Measurements from ENCODE around the gene MKRN1.
"Not testable (repeated sequence)": the region's sequence is repeated elsewhere in the genome, so short reads cannot be mapped to it uniquely, and the experiment has no call there.

Gene MKRN1

DNA sequence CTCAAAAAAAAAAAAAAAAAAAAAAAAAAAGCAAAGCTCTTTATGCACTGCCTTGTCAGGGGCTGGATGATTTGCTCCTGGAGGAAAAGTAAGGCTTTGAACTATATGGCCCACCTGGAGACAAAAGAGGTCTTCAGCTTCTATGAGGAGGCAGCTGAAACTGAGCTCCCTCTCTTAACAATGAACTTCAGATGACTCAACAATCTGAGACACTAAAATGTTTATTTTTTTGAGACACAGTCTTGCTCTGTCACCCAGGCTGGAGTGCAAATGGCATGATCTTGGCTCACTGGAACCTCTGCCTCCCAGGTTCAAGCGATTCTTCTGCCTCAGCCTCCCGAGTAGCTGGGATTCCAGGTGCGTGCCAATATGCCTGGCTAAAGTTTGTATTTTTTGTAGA lies 38.7 kb downstream of the MKRN1 start:
- DNase-seq (ENCODE audit: extremely low read depth in 1 of 2, low read depth in 1 of 2): no peak

DNA sequence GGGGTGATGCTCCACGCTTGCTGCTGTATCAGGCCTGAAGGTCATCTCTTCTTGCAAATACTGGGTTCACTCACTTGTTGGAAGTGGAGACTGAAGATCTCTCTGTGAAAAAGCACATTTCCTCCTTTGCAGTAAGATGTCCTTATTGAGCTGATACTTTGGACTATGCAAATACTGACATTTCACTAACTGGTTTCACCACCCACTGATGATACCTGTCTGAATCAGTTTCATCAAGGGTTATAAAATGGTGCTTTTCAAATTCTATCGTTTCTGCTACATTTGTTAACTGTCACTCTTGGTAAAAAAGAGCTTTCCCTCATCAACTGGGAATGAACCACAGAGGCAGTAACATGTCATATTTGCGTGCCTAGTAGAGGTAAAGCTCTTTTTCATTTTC lies 39.9 kb downstream of the MKRN1 start:
- DNase-seq (ENCODE audit: extremely low read depth in 1 of 2, low read depth in 1 of 2): no peak

DNA sequence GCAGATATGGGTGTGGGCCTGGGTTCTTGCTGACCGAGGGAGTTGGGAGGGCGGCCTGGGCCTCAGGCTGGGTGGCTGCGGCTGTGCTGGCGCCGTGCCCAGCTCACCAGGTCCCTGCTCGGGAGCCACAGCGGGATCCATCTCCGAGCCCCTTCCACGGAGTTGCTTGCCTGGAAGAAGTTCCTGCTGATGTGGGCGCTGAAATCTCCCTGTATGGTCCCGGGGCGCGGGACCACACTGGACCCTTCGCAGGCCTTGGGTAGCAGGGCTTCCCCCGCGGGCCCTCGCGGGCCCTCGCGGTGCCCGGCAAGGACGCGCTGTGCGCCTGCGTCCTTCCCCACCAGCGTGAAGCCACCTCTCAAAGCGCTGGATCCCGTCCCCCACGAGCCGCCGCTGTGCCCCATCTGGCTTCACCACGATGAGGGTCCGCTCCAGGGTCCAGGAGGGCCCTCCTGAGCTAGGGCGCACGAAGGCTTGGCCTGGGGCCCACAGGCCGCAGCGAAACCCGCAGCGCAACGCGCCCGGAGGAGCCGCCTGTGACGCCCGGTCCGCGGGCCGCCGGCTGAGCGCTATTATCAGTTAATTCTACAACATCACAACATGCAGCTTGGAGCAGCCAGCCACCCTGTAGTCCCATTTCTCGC lies 43.9 kb downstream of the MKRN1 start:
- no peak for DNase-seq (ENCODE audit: extremely low read depth in 1 of 2, low read depth in 1 of 2)

DNA sequence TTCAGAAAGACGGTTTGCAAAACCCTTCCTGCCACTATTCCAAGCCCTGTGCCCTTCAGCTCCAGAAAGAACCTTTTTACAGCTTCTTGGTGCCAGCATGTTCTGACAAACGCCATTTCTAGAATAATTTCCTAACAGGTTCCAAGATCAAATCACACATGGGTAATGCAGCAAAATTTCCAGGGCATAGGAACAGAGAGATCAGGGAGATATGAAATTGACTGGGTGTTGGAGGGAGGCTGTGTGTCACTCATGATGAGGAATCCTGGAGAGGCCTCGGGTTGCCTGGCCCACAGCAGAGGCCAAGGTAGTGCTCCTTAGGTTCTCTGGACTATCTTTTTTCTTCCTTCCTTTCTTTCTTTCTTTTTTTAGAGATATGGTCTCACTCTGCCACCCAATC lies 45.9 kb downstream of the MKRN1 start:
- DNase-seq (ENCODE audit: extremely low read depth in 1 of 2, low read depth in 1 of 2): no peak

DNA sequence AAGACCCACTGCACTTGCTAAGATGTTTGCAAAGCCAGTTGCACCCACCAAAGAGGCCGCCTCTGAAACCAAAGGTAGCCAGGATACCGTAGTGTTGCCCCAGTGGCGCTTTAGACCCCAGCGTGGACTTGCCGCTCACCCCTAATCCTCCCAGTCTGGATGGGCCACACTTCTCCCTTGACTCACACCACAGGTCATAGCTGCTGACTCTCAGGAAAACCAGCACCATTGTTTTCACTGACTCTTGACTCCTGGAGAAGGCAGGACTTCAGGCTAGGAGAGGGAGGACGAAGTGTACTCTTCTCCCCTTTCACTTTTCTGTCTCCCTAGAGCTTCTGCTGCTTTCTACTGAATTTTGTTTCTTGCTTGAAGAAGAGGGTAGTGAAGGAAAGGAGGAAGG lies 53.2 kb downstream of the MKRN1 start:
- no peak for DNase-seq (ENCODE audit: extremely low read depth in 1 of 2, low read depth in 1 of 2)

DNA sequence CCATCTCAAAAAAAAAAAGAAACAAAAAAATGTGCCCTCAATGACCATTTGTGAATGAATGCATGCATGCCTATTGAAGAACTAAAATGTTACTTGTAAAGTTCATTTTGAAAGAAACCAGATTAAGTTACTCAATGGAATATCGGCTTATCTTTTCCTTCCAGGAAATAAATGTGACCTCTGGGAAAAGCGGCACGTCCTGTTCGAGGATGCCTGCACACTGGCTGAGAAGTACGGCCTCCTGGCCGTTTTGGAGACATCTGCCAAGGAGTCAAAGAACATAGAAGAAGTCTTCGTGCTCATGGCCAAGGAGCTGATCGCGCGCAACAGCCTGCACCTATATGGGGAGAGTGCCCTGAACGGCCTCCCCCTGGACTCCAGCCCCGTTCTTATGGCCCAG lies 53.6 kb downstream of the MKRN1 start:
- no peak for DNase-seq (ENCODE audit: extremely low read depth in 1 of 2, low read depth in 1 of 2)

DNA sequence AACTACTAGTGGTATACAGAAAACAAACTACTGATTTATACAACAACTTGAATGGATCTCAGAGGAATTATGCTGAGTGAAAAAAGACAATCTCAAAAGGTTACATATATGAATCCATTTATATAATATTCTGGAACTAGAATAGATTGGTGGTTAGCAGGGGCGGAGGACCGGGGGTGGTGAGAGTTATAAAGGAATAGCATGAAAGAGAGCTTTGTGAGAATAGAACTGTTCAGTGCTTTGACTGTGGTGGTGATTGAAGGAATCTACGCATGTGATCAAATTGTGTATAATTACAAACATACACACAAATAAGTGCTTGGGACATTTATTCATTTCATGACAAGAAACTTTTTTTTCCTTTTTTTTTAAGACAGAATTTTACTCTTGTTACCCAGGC lies 55.8 kb downstream of the MKRN1 start:
- DNase-seq (ENCODE audit: extremely low read depth in 1 of 2, low read depth in 1 of 2): no peak

DNA sequence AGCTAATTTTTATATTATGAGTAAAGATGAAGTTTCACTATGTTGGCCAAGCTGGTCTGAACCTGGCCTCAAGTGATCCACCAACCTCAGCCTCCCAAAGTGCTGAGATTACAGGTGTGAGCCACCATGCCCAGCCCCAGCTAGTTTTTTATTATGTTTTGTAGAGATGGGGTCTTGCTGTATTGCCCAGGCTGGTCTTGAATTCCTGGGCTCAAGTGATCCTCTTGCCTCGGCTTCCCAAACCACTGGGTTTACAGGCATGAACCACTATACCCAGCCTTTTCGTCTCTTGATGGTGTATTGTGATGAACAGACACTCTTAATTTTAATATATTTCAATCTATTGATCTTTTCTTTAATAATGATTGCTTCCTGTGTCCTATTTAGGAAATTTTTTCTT lies 57.8 kb downstream of the MKRN1 start:
- no peak for DNase-seq (ENCODE audit: extremely low read depth in 1 of 2, low read depth in 1 of 2)

DNA sequence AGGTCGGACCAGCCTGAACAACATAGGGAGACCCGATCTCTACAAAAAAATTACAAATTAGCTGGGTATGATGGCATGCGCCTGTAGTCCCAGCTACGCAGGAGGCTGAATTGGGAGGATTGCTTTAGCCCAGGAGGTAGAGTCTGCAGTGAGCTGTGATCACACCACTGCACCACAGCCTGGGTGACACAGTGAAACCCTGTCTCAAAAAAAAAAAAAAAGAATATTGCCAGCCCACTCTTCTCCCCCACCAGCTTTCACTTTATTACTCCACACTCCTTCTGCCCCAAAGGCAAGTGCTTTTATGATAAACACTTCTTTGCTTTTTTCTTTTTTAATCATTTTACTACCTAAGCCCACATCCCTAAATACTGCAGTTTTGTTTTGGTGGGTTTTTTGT lies 60.7 kb downstream of the MKRN1 start:
- DNase-seq (ENCODE audit: extremely low read depth in 1 of 2, low read depth in 1 of 2): no peak

DNA sequence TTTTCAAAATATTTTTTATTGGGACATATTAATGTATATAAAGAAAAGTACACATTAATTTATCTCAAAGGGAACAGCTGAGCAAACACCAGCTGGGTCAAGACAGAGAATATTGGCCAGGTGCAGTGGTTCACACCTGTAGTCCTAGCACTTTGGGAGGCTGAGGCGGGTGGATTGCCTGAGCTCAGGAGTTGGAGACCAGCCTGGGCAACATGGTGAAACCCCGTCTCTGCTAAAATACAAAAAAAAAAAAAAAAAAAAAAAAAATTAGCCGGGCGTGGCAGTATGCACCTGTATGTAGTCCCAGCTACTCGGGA lies 61.2 kb downstream of the MKRN1 start:
- DNase-seq (ENCODE audit: extremely low read depth in 1 of 2, low read depth in 1 of 2): not testable (repeated sequence)

DNA sequence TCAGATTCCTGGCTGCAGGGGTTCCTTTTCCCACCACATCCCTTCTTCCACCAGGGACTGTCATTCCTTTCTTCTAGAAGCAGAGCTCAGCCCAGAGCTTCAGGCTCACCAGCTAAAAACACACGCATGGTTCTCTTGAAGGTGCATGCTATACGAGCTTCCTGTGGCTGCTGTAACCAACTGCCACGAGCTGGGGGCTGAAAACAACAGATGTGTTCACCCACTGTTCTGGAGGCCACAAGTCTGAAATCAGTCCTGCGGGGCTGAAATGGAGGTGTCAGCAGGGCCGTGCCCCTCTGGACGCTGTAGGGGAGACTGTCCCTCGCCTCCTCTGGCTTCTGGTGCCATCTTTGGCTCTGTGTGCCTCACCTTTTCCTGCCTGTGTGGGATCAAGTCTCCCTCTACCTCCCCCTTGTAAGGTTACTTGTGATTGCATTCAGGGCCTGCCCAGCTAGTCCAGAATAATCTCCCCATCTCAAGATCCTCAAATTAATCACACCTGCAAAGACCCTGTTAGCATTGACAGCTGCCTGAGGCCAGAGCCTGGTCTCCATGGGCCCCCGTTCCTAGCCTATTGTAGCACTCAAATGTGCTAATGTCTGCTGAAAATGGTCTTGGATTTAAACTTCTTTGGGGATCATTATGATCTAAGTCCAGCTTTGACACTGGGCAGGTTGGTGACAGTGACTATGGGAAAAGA lies 61.7 kb downstream of the MKRN1 start:
- no peak for DNase-seq (ENCODE audit: extremely low read depth in 1 of 2, low read depth in 1 of 2)

DNA sequence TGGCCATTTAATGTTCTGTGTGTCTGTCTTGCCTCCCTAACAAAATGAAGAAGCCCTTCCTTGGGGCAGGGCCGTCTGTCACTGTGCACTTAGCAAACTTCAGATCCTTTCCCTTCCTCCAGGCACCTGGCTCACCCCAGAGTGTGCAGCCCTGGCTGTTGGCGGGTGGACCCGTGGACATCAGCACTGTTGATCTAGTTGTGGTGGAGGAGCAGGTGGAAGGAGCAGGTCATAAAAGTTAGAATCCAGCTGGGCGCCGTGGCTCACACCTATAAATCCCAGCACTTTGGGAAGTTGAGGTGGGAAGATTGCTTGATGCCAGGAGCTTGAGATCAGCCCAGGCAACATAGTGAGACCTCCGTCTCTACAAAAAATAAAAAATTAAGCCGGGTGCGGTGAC lies 62.7 kb downstream of the MKRN1 start:
- DNase-seq (ENCODE audit: extremely low read depth in 1 of 2, low read depth in 1 of 2): no peak

DNA sequence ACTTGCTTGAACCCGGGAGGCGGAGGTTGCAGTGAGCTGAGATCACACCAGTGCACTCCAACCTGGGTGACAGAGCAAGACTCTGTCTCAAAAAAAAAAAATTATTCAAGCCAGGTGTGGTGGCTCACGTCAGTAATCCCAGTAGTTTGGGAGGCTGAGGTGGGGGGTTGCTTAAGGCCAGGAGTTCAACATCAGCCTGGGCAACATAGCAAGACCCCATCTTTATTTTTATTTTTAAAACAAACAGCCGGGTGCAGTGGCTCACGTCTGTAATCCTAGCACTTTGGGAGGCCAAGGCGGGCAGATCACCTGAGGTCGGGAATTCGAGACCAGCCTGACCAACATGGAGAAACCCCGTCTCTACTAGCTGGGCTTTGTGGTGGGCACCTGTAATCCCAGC lies 63.5 kb downstream of the MKRN1 start:
- not testable (repeated sequence) for DNase-seq (ENCODE audit: extremely low read depth in 1 of 2, low read depth in 1 of 2)

DNA sequence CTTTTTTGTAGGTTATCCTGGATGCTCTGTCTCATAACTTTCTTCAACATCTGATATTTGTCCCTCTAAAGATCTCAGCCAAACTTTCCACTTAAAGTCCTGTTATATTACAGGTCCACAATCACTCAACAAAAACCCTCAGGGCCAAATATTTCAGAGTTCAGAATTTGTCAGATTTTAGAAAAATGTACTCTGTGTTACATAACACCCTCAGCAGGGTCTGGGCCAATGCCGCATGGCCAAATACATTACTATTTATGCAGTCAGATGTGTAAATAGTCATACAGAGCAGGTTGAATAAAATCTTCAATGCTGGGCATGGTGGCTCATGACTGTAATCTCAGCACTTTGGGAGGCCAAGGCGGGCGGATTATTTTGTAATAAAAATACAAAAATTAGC lies 63.9 kb downstream of the MKRN1 start:
- no peak for DNase-seq (ENCODE audit: extremely low read depth in 1 of 2, low read depth in 1 of 2)

DNA sequence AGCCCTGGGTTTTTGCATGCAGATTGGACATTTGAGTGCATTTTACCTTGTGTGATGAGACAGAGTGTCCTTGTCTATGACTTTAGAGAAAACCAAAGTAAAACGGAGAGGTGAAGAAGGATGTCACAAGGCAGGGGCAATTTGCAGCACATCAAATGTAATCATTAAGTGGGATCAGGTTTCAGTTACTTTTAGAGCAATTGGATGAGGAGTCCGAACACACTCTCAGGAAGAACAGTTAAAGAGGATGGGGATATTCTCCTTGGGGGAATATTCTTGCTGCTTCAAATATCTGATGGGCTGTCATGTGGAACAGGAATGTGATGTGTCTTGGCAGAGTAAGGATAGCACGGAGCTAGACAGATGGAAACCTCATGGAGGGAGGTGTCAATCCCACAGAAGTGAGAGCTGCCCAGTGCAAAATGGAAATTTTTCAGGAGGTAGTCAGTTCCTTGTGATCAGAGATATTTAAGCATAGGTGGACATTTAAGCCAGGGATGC lies 74.7 kb downstream of the MKRN1 start:
- no peak for DNase-seq (ENCODE audit: extremely low read depth in 1 of 2, low read depth in 1 of 2)

DNA sequence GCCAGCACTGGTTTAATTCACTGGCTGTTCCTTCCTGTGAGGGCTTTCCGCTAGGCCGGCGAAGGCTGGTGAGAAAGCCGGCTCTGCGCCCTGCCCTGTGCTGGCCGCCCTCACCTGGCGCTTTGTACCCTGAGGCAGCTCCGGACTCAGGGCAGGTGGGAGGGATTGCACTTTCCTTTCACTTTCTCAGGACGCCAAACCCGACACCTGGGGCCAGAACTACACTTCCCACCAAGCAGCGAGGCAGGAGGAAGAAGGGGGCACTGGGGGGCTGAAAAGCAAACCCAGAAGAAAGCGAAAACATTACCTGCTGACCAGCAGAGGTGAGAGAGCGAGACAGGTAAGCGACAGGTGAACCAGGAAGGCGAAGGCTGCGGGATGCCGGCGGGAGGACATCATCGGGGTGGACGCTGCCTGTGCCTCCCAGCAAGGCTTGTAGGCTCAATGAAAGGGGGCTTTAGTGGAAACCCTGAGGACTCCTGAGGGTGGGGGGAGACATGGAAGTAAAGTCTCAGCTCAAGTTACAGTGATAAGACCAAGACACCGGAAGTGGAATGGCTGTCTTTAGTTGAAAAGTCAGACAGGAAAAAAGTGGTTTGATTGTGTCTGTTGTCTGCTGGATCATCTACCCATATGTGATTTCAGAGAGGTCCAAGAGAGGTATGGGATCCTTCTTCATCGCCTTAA lies 75.3 kb downstream of the MKRN1 start, which contains the start of gene RAB19:
RAB19 (plus strand) TSS at position 181 of the 687 bp plus-strand sequence. CDS start 3,589 bp downstream, outside the sequence.
- DNase-seq (ENCODE audit: extremely low read depth in 1 of 2, low read depth in 1 of 2): peak in 1 of 2 donors; percentile 22
